Smooth muscle cell (in vitro differentiated cells): Measurements from ENCODE around the gene TEX52. TPM values are rescaled to one million over a fixed set of nuclear protein-coding genes. Genes with fewer than 3 reads are reported as not detected.

Experiments
- DNase-seq: peaks from one replicate; lab custom pipeline; 2025; ENCODE audit not compliant: unreplicated experiment; lab: John Stamatoyannopoulos, UW
- H2AFZ ChIP-seq: fragments of 200-600 bp; sonication (generic); 2 replicates; pipeline ENCODE4 v1.6.0; 2016; ENCODE audit warnings: antibody characterized with exemption, low read depth, mild to moderate bottlenecking
- H3F3A ChIP-seq: fragments of 200-600 bp; sonication (generic); 2 replicates; pipeline ENCODE4 v1.6.0; 2017; ENCODE audit warnings: antibody characterized with exemption, low read depth
- H3K27ac ChIP-seq: fragments of 200-600 bp; sonication (generic); 2 replicates; pipeline ENCODE4 v1.5.1; 2016; ENCODE audit warnings: low read depth, mild to moderate bottlenecking
- H3K27me3 ChIP-seq: fragments of 200-600 bp; sonication (generic); 2 replicates; pipeline ENCODE4 v1.6.1; 2016; ENCODE audit warnings: low read depth, mild to moderate bottlenecking
- H3K36me3 ChIP-seq: fragments of 200-600 bp; sonication (generic); 2 replicates; pipeline ENCODE4 v1.5.1; 2016; ENCODE audit warnings: low read depth
- H3K4me1 ChIP-seq: fragments of 200-600 bp; sonication (generic); 2 replicates; pipeline ENCODE4 v1.5.1; 2016; ENCODE audit warnings: low read depth
- H3K4me2 ChIP-seq: fragments of 200-600 bp; sonication (generic); 2 replicates; pipeline ENCODE4 v1.6.0; 2016; ENCODE audit warnings: mild to moderate bottlenecking
- H3K4me3 ChIP-seq: fragments of 200-600 bp; sonication (generic); 2 replicates; pipeline ENCODE4 v1.5.1; 2016; ENCODE audit warnings: mild to moderate bottlenecking
- H3K79me2 ChIP-seq: fragments of 200-600 bp; sonication (generic); 2 replicates; pipeline ENCODE4 v1.6.0; 2016; ENCODE audit warnings: low read depth, mild to moderate bottlenecking
- H3K9ac ChIP-seq: fragments of 200-600 bp; sonication (generic); 2 replicates; pipeline ENCODE4 v1.6.0; 2016; ENCODE audit warnings: low read depth
- H3K9me3 ChIP-seq: fragments of 200-600 bp; sonication (generic); replicated peaks from 2 replicates; pipeline ENCODE4 v1.5.1; 2016; ENCODE audit warnings: low read depth
- H4K20me1 ChIP-seq: fragments of 200-600 bp; sonication (generic); 2 replicates; pipeline ENCODE4 v1.6.0; 2016; ENCODE audit warnings: low read depth
- CTCF ChIP-seq: fragments of 200-600 bp; sonication (generic); IDR thresholded peaks from 2 replicates; pipeline ENCODE4 v1.5.1; 2017; ENCODE audit warnings: borderline replicate concordance, mild to moderate bottlenecking, antibody characterized with exemption; ENCODE audit not compliant: insufficient read depth, poor library complexity, severe bottlenecking
- WGBS: methylation state at CpG from one replicate; pipeline ENCODE4 v1.1.7; 2016; ENCODE audit warnings: low lambda C conversion rate; 5-methylcytosine and 5-hydroxymethylcytosine counted together
- polyA plus RNA-seq: library from polyadenylated mRNA; unstranded; fragments of >200 nt; fragmentation: Nextera tagmentation; extraction: Ambion mirVana; gene quantifications from 2 replicates; pipeline ENCODE4 v1.2.1, GENCODE V29; 2016
- total RNA-seq: library from RNA; depleted of rRNA; stranded (reverse); fragments of >200 nt; gene quantifications from 2 replicates; pipeline ENCODE4 v1.2.3, GENCODE V29; 2014

Gene TEX52
- total RNA-seq (not detected in 2 replicates), polyA plus RNA-seq (0.14 TPM in 1 of 2 replicates, not detected in the other)

DNA sequence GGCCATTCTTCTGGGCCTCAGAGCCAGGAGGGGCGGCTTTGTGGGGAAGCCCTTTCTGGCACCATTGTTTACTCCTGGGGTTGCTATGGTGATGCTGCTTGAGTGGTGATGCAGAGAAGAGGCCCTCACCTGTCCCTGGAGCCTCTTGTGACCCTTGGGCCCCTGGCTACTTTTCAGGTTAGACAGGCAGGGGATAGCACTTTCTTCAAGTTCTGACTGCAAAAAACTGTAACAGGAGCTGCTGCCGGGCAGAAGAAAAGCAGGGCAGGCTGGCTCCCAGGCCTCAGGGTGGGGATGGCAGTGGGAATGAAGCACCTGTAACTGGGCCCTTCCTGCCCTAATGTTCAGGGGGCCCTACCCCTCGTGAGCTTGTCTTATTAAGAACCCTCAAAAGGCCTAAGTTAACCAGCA, at the start of gene TEX52:
Gene TEX52 (minus strand): TSS at position 19 of the 411 bp plus-strand sequence. CDS start 13 bp downstream, at position 6.
- H3K9me3 ChIP-seq = no peaks in the 10 kb centered on the region
- H3K9ac ChIP-seq = no peak within 1 kb of the TSS
- no peak within 1 kb of the TSS for H3K4me2 ChIP-seq
- WGBS = 90% methylated on average over 3 of the region's 3 CpGs
- peaks cover 4% of the 10 kb centered on the region for H3K4me1 ChIP-seq
- H3K27ac ChIP-seq = no peak within 1 kb of the TSS
- no peaks in the 10 kb centered on the region for H3K79me2 ChIP-seq
- DNase-seq = no peak
- H3F3A ChIP-seq = no peaks in the 10 kb centered on the region
- no peaks in the 10 kb centered on the region for H4K20me1 ChIP-seq
- no peak for TF ChIP-seq CTCF
- no peak within 1 kb of the TSS for H2AFZ ChIP-seq
- H3K36me3 ChIP-seq = no peaks in the 10 kb centered on the region
- no peaks in the 10 kb centered on the region for H3K27me3 ChIP-seq
- H3K4me3 ChIP-seq = no peak within 1 kb of the TSS

DNA sequence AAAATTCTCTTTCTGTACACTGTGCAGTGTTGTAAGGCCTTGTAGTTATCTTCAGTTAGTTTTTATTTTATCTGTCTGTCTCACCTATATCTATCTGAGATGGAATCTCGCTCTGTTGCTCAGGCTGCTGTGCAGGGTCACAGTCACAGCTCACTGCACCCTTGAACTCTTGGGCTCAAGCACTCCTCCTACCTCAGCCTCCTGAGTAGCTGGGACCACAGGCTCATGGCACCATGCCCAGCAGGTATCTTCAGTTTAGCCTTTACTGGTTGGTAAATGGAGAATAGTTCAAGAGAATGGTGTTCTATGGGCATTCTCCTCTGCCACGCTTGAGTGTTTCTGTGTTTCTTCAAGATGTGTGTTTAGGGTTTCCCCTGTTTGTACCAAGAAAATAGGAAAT, 47.4 kb upstream of the TEX52 start:
- H3K79me2 ChIP-seq = peaks cover 95% of the 10 kb centered on the region
- DNase-seq = no peak
- WGBS = 98% methylated on average over 2 of the region's 2 CpGs

GRCh38 chr12:2902272-2902880, 45.5 kb upstream of the TEX52 start:
- H3K79me2 ChIP-seq = peaks cover 98% of the 10 kb centered on the region
- DNase-seq = no peak
- 43% methylated on average over 4 of the region's 4 CpGs for WGBS

More for the DNA sequence above, 47.4 kb upstream of the TEX52 start:
- no peak for TF ChIP-seq CTCF
- H3K9me3 ChIP-seq = no peaks in the 10 kb centered on the region
- H3K4me3 ChIP-seq = no peak overlapping the region
- no peak overlapping the region for H3K4me2 ChIP-seq
- no peaks in the 10 kb centered on the region for H3K27me3 ChIP-seq
- no peaks in the 10 kb centered on the region for H3F3A ChIP-seq
- H2AFZ ChIP-seq = no peak overlapping the region
- no peaks in the 10 kb centered on the region for H3K36me3 ChIP-seq
- H3K9ac ChIP-seq = no peak overlapping the region
- no peak overlapping the region for H3K27ac ChIP-seq
- peaks cover 100% of the 10 kb centered on the region for H4K20me1 ChIP-seq
- H3K4me1 ChIP-seq = no peaks in the 10 kb centered on the region

More at GRCh38 chr12:2902272-2902880, 45.5 kb upstream of the TEX52 start:
- no peak overlapping the region for H2AFZ ChIP-seq
- H3K4me2 ChIP-seq = no peak overlapping the region
- no peak overlapping the region for H3K27ac ChIP-seq
- H3K9ac ChIP-seq = no peak overlapping the region
- H3K4me1 ChIP-seq = no peaks in the 10 kb centered on the region
- H3K4me3 ChIP-seq = no peak overlapping the region
- peaks cover 100% of the 10 kb centered on the region for H4K20me1 ChIP-seq
- H3K9me3 ChIP-seq = no peaks in the 10 kb centered on the region
- H3F3A ChIP-seq = no peaks in the 10 kb centered on the region
- H3K36me3 ChIP-seq = no peaks in the 10 kb centered on the region
- no peak for TF ChIP-seq CTCF
- H3K27me3 ChIP-seq = no peaks in the 10 kb centered on the region
